HG03565 (cell line): Measurements from ENCODE around the gene QRFP.

ENCODE experiments used
- ATAC-seq: cut with Tn5 transposase; IDR thresholded peaks from one replicate; pipeline ENCODE4 v1.9.1; 2021; ENCODE audit warnings: mild to moderate bottlenecking, moderate library complexity; ENCODE audit not compliant: unreplicated experiment

Gene QRFP

GRCh38 chr9:130896233-130897014, at the start of gene QRFP:
QRFP (minus strand) TSS chr9:130896812; CDS start chr9:130893838, 2,974 bp downstream.
- no peak for ATAC-seq

- no peak for ATAC-seq
Measured at GRCh38 chr9:130945173-130945572, 48.6 kb upstream of the QRFP start.

- no peak for ATAC-seq
Measured at GRCh38 chr9:130944510-130945058, 48.0 kb upstream of the QRFP start.

GRCh38 chr9:130943777-130944176, 47.2 kb upstream of the QRFP start:
- no peak for ATAC-seq

GRCh38 chr9:130943221-130943620, 46.6 kb upstream of the QRFP start:
- no peak for ATAC-seq

- no peak for ATAC-seq
Measured at GRCh38 chr9:130942679-130943078, 46.1 kb upstream of the QRFP start.

- ATAC-seq: no peak
Measured at GRCh38 chr9:130942084-130942483, 45.5 kb upstream of the QRFP start.

GRCh38 chr9:130940693-130941576, 44.3 kb upstream of the QRFP start:
- ATAC-seq: no peak

- ATAC-seq: no peak
Measured at GRCh38 chr9:130940027-130940549, 43.5 kb upstream of the QRFP start.

GRCh38 chr9:130939405-130940026, 42.9 kb upstream of the QRFP start:
- no peak for ATAC-seq

- no peak for ATAC-seq
Measured at GRCh38 chr9:130938652-130939404, 42.2 kb upstream of the QRFP start, which contains the start of gene FIBCD1. FIBCD1 (minus strand) TSS chr9:130939247; CDS start chr9:130938607, 640 bp downstream.

GRCh38 chr9:130938184-130938651, 41.6 kb upstream of the QRFP start:
- no peak for ATAC-seq

GRCh38 chr9:130937146-130938076, 40.8 kb upstream of the QRFP start:
- no peak for ATAC-seq

- ATAC-seq: no peak
Measured at GRCh38 chr9:130936285-130937117, 39.9 kb upstream of the QRFP start.

GRCh38 chr9:130935648-130936271, 39.1 kb upstream of the QRFP start:
- ATAC-seq: no peak

- ATAC-seq: no peak
Measured at GRCh38 chr9:130934702-130935647, 38.4 kb upstream of the QRFP start.
